ENCODE results near the gene NAGLU. TPM values are rescaled to one million over a fixed set of nuclear protein-coding genes. Genes with fewer than 3 reads are reported as not detected.

NAGLU gene
- 22.7 and 30.6 TPM in 2 replicates for total RNA-seq (2014; rRNA removed; shearing (Covaris generic))
- 43.0 and 43.2 TPM in 2 replicates for polyA plus RNA-seq (2015; cell fraction: cytosol; rRNA removed)
- polyA plus RNA-seq (2015; cell fraction: nucleus; rRNA removed), result 90.4 and 95.5 TPM in 2 replicates

DNA sequence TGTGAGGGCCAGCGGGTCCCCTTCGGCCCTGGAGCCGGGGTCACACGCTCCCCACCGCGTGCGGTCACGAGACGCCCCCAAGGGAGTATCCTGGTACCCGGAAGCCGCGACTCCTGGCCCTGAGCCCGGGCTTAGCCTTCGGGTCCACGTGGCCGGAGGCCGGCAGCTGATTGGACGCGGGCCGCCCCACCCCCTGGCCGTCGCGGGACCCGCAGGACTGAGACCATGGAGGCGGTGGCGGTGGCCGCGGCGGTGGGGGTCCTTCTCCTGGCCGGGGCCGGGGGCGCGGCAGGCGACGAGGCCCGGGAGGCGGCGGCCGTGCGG is at the start of gene NAGLU:
Gene NAGLU (plus strand): TSS at position 194 of the 324 bp plus-strand sequence. CDS start 32 bp downstream, at position 226.
- DNase-seq (ENCODE audit: low read depth), result peak; percentile 81

GRCh38 chr17:42488032-42488431 is 48.0 kb upstream of the NAGLU start:
- DNase-seq (ENCODE audit: low read depth), result no peak

DNA sequence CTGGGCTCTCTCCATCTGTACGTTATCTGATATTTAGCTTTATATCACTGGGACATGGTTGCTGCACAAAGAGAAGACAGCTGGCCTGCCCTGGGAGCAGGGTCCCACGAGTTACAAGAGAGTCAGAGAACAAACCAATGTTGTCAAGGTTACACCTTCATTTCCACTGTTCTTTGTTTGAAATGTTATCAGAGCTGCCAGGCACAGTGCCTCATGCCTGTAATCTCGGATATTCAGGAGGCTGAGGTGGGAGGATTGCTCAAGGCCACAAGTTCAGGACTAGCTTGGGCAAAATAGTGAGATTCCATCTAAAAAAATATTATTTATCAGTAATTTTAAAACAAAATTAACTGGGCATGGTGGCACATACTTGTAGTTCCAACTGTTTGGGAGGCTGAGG is 42.7 kb upstream of the NAGLU start:
- no peak for DNase-seq (ENCODE audit: low read depth)

DNA sequence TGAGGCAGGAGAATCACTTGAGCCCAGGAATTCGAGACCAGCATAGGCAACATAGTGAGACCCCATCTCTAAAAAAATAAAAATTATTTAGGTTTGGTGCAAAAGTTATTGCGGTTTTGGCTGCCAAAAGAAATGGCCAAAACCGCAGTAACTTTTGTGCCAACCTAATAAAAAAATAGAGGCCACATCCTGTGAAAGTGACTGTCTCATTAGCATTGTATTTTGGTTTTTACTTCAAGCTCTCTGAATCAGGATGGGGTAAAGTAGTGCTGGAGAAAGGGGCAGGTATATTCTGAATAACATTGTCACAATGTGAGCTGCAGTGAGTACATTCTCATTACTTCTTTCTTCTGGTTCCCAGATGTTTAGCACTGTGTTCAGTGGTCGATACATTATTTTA is 41.4 kb upstream of the NAGLU start:
- no peak for DNase-seq (ENCODE audit: low read depth)

- DNase-seq (ENCODE audit: low read depth), result no peak
These were observed 37.2 kb upstream of the NAGLU start for GRCh38 chr17:42498828-42499227.

GRCh38 chr17:42502091-42502490 is 34.0 kb upstream of the NAGLU start:
- no peak for DNase-seq (ENCODE audit: low read depth)

- no peak for DNase-seq (ENCODE audit: low read depth)
These were observed 33.1 kb upstream of the NAGLU start for GRCh38 chr17:42502926-42503325.

- no peak for DNase-seq (ENCODE audit: low read depth)
These were observed 28.4 kb upstream of the NAGLU start for GRCh38 chr17:42507671-42508070.

DNA sequence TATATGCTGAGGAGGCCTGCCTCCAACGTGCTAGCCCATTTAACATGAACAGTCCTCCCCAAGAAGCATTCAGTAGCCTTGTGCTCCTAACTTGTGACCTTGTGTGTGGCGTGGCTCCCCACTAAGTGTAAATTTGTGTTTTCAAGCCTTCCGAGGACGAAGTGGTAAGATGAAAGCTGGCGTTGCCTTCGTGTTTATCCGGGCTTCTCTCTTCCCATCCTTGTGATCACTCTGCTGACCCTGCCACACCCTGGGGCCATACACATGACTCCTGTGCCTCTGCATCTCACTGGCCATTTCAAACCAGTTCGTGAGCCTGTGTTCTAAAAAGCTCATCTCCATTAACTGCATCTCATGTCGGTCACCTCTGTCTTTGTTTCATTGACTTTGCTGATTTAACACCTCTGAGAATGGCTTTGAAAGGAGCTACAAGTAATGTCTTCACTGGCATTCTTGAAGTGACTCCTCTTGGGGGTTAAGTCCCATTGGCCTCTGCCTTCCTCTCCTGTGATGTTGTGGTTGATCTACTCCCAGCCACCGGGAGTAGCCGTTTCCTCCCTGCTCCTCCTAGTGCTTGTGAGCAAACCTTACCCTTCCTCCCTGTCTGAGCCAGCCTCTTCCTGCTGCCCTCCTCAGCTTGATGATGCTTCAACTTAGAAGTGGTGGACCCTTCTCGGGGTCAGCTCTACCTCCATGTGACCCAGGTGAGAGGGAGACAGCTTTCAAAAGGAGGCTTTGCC is 27.4 kb upstream of the NAGLU start:
- DNase-seq (ENCODE audit: low read depth), result peak; percentile 62

GRCh38 chr17:42509409-42509808 is 26.6 kb upstream of the NAGLU start:
- DNase-seq (ENCODE audit: low read depth), result no peak

GRCh38 chr17:42509841-42510240 is 26.2 kb upstream of the NAGLU start:
- no peak for DNase-seq (ENCODE audit: low read depth)

DNA sequence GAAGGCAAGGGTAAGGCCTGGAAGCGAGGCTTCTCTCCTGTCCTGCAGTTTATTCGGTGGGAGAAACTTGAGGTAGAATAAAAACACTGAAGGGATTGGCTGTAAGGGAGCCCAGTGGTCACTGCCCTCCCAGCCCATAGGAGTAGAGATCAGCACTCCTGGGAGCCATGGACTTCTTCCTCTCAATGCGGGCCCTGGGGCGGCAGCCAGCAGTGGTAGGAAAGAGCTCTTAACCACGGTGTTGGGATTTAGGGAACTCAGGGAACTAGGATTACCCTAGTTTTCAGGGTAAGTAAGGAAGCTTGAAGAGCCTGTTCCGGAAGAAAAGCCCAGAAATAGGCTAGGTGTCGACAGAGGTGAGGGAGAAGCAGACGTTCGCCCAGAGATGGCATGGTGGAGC is 23.8 kb upstream of the NAGLU start:
- no peak for DNase-seq (ENCODE audit: low read depth)

DNA sequence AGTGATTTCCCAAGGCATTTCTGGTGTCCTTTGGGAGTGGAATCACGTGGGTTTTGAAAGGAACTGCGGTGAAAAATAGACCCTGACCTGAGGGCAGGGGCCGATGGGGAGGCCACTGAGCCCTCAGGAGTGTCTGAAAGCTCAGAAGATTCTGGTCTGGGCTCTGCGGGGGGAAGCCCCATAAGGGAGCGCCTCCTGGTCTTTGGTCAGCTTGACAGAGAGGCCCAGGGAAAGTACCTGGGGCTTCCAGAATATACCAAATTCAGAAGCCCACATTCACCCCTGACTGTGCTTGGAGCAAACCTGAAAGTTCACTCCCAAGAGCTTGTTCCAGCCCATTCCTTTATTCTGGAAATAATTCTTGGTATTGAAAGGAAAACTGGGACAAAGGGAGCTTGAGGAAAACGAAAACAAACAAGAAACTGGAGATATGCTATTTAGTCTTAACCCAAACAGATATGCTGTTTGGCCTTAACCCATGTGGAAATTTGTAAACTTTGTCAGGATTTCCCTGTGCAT is 23.2 kb upstream of the NAGLU start:
- no peak for DNase-seq (ENCODE audit: low read depth)

- DNase-seq (ENCODE audit: low read depth), result no peak
These were observed 22.4 kb upstream of the NAGLU start for GRCh38 chr17:42513686-42514085.

- no peak for DNase-seq (ENCODE audit: low read depth)
These were observed 21.8 kb upstream of the NAGLU start for GRCh38 chr17:42514279-42514678.

DNA sequence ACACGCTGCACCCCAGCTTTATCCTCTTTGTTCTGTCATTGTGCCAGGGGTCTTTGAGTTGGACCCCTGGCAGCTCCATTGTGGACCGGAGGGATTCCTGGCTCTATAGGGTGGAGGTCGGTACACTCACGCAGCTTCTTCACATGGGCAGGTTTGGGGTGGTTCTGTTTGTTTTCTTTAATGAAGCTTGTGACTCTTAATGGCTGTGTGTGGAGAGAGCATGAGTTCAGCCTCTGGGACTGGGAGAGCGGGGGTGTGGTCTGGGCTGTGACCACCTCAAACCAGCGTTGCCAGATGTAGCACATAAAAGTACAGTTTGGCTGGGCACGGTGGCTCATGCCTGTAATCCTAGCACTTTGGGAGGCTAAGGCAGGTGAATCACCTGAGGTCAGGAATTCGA is 21.2 kb upstream of the NAGLU start:
- no peak for DNase-seq (ENCODE audit: low read depth)

DNA sequence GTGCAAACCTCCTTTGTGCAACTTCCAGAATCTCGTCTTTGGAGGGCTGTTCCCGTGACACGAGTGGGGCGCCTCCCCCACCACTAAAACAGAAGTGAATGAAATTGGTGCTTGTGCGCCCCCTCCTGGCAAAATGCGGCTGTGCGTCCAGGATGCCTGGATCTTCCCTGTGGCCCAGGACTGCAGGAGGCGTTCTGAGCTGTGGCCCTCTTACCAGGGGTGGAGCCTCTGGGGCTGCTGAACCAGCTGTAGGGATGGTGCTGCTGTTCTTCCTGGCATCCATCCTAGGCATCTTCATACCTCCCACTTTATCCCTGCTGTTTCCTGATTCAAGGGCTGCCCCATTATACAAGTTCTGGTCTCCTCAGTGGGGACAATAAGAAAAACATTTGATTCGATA is 18.5 kb upstream of the NAGLU start:
- peak; percentile 89 for DNase-seq (ENCODE audit: low read depth)

DNA sequence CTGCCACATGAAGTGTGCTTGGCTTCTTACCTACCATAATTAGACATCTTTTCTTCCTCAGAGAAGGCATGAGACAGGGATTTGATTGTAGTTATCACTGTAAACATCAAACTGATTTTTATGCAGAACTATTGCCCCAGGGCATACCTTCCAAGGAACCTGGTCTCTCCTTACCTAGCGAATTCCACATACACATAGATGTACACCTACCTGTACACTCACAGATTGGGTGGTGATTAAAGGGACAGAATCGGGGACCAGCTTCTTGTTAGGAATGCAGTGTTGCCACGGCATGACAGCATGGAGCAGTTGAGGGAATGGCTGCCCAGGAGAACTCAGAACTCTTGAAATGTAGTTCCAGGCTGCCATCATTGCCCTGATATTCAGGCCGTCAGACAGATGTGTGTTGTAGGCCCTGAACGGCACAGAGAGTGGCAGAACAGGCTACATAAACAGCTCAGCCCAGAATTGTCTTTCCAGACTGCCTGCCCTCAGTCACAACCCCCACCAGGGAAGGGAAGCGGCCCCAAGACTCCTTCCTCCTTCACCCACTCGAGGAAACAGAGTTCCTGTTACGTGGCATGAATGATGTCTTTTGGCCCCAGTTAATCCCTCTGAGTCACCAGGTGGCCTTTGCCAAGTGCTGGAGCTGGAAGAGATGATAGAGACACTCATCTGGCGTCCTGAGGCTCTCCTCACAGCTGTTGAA is 17.8 kb upstream of the NAGLU start:
- peak; percentile 97 for DNase-seq (ENCODE audit: low read depth)

GRCh38 chr17:42518755-42519545 is 17.1 kb upstream of the NAGLU start:
- DNase-seq (ENCODE audit: low read depth), result peak; percentile 65

- DNase-seq (ENCODE audit: low read depth), result peak; percentile 98
These were observed 16.2 kb upstream of the NAGLU start for GRCh38 chr17:42519546-42520491.

GRCh38 chr17:42520540-42520951 is 15.5 kb upstream of the NAGLU start:
- no peak for DNase-seq (ENCODE audit: low read depth)
